Neural cell (in vitro differentiated cells): ENCODE results near the gene KANSL3. TPM values are rescaled to one million over a fixed set of nuclear protein-coding genes. Genes with fewer than 3 reads are reported as not detected.

ENCODE experiments used
- H2AFZ ChIP-seq: fragments of 200-600, 300-800 bp; sonication (generic), shearing (Covaris generic); 2 replicates; pipeline ENCODE4 v1.6.0; 2014; ENCODE audit warnings: low read depth, mild to moderate bottlenecking, antibody characterized with exemption, low read length, moderate library complexity
- H3F3A ChIP-seq: fragments of 200-600 bp; shearing (Covaris generic); 2 replicates; pipeline ENCODE4 v1.6.1; 2016; ENCODE audit warnings: mild to moderate bottlenecking, moderate library complexity, mixed read lengths, antibody characterized with exemption, low read length; ENCODE audit not compliant: insufficient read depth, poor library complexity, severe bottlenecking
- H3K27ac ChIP-seq: fragments of 200-600, 300-800 bp; sonication (generic), shearing (Covaris generic); 2 replicates; pipeline ENCODE4 v1.5.1; 2014; ENCODE audit warnings: mild to moderate bottlenecking, low read length, moderate library complexity
- H3K27me3 ChIP-seq: fragments of 300-800, 200-600 bp; sonication (generic), shearing (Covaris generic); 2 replicates; pipeline ENCODE4 v1.6.0; 2014; ENCODE audit warnings: mild to moderate bottlenecking, low read depth, low read length, moderate library complexity; ENCODE audit not compliant: insufficient read depth
- H3K36me3 ChIP-seq: fragments of 300-800, 200-600 bp; sonication (generic), shearing (Covaris generic); 2 replicates; pipeline ENCODE4 v1.5.1; 2014; ENCODE audit warnings: mild to moderate bottlenecking, antibody characterized with exemption, low read length, moderate library complexity; ENCODE audit not compliant: insufficient read depth
- H3K4me2 ChIP-seq: fragments of 300-800, 200-600 bp; sonication (generic), shearing (Covaris generic); 2 replicates; pipeline ENCODE4 v1.6.0; 2014; ENCODE audit warnings: mild to moderate bottlenecking, low read length
- H3K4me3 ChIP-seq: fragments of 300-800, 200-600 bp; sonication (generic), shearing (Covaris generic); 2 replicates; pipeline ENCODE4 v1.5.1; 2014; ENCODE audit warnings: mild to moderate bottlenecking, low read length, moderate library complexity
- H3K79me2 ChIP-seq: fragments of 200-600 bp; shearing (Covaris generic); replicated peaks from 2 replicates; pipeline ENCODE4 v1.6.0; 2014; ENCODE audit warnings: mild to moderate bottlenecking, low read length, moderate library complexity; ENCODE audit not compliant: insufficient read depth
- H3K9ac ChIP-seq: fragments of 300-800, 200-600 bp; sonication (generic), shearing (Covaris generic); 2 replicates; pipeline ENCODE4 v1.6.1; 2016; ENCODE audit warnings: mild to moderate bottlenecking, low read length, mixed read lengths
- H3K9me2 ChIP-seq: fragments of 200-600 bp; shearing (Covaris generic); 2 replicates; pipeline ENCODE4 v1.6.1; 2016; ENCODE audit warnings: mild to moderate bottlenecking, low read length, mixed read lengths; ENCODE audit not compliant: insufficient read depth
- H3K9me3 ChIP-seq: fragments of 200-600, 300-800 bp; sonication (generic), shearing (Covaris generic); 2 replicates; pipeline ENCODE4 v1.6.1; 2016; ENCODE audit warnings: mild to moderate bottlenecking, mixed run types, low read length, moderate library complexity, mixed read lengths
- H4K20me1 ChIP-seq: fragments of 200-600 bp; shearing (Covaris generic); 2 replicates; pipeline ENCODE4 v1.6.1; 2016; ENCODE audit warnings: mild to moderate bottlenecking, mixed run types; ENCODE audit not compliant: insufficient read depth
- EP300 ChIP-seq: fragments of 450-650 bp; conservative IDR thresholded peaks from 2 replicates; pipeline ENCODE4 v1.6.1; 2014; ENCODE audit warnings: antibody characterized with exemption, mild to moderate bottlenecking, moderate library complexity; ENCODE audit not compliant: poor library complexity, severe bottlenecking
- EZH2 ChIP-seq: fragments of 200-600, 300-800 bp; shearing (Covaris generic), sonication (generic); IDR thresholded peaks from 2 replicates; pipeline ENCODE4 v1.6.1; 2014; ENCODE audit warnings: antibody characterized with exemption, low read length, borderline replicate concordance, mild to moderate bottlenecking; ENCODE audit not compliant: insufficient read depth, poor library complexity, severe bottlenecking
- MXI1 ChIP-seq: fragments of 450-650 bp; conservative IDR thresholded peaks from 2 replicates; pipeline ENCODE4 v1.6.1; 2014; ENCODE audit warnings: antibody characterized with exemption, mild to moderate bottlenecking; ENCODE audit not compliant: poor library complexity, severe bottlenecking
- POLR2AphosphoS5 ChIP-seq: IDR thresholded peaks from 2 replicates; pipeline ENCODE4 v1.6.1; 2012
- RAD21 ChIP-seq: fragments of 450-650 bp; conservative IDR thresholded peaks from 2 replicates; pipeline ENCODE4 v1.6.1; 2014; ENCODE audit warnings: antibody characterized with exemption, mild to moderate bottlenecking, moderate library complexity
- SMC3 ChIP-seq: fragments of 450-650 bp; conservative IDR thresholded peaks from 2 replicates; pipeline ENCODE4 v1.6.1; 2014; ENCODE audit warnings: antibody characterized with exemption, mild to moderate bottlenecking, moderate library complexity; ENCODE audit not compliant: poor library complexity
- TAF1 ChIP-seq: IDR thresholded peaks from 2 replicates; pipeline ENCODE4 v1.6.1; 2012; ENCODE audit warnings: low read depth
- polyA plus RNA-seq: library from polyadenylated mRNA; depleted of rRNA; stranded (reverse); fragments of >200 nt; gene quantifications from 2 replicates; pipeline ENCODE4 v1.2.3, GENCODE V29; 2014
- TF ChIP-seq, protein P1 (sequence below): IDR thresholded peaks from 2 replicates; pipeline ENCODE4 v1.6.1; 2012; ENCODE audit warnings: borderline replicate concordance
- TF ChIP-seq, protein P2 (sequence below): fragments of 450-650 bp; IDR thresholded peaks from 2 replicates; pipeline ENCODE4 v1.5.1; 2014; ENCODE audit warnings: antibody characterized with exemption, mild to moderate bottlenecking, moderate library complexity; ENCODE audit not compliant: poor library complexity, severe bottlenecking

KANSL3 gene
- polyA plus RNA-seq, 1 donor from 2014 or later: 37.7 TPM

DNA sequence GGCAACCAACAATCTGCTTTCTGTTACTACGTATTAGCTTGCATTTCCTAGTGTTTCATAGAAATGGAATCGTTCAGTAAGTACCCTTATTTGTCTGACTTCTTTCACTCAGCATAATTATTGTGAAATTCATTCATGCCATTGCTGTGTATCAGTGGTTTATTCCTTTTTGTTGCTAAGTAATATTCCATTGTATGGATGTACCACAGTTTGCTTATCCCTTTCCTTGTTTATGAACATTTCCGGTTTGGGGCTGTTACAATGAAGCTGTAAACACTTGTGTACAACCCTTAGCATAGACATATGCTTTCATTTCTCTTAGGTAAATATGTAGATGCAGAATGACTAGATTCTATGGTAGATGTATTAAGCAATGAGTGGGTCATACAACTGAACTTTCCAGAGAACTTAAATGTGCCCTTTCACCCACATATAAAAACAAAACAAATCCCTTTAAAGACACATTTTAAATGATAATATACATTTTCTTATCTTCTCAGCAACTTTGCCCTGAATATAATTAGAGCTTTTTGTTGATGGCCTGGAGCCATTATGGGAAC lies 26.3 kb upstream of the KANSL3 start:
- Histone ChIP-seq H3K27ac (no peak overlapping the region), H3K36me3 (no peaks in the 10 kb centered on the region), H3K27me3 (no peaks in the 10 kb centered on the region), H3F3A (no peaks in the 10 kb centered on the region), H4K20me1 (no peaks in the 10 kb centered on the region), H3K9me3 (no peaks in the 10 kb centered on the region), H3K9me2 (no peaks in the 10 kb centered on the region), H3K9ac (no peak overlapping the region), H2AFZ (no peak overlapping the region), H3K4me2 (no peak overlapping the region), H3K4me3 (no peak overlapping the region), H3K79me2 (no peaks in the 10 kb centered on the region)
- TF ChIP-seq EP300: no peak
- TF ChIP-seq RAD21: no peak
- TF ChIP-seq, protein P1, sequence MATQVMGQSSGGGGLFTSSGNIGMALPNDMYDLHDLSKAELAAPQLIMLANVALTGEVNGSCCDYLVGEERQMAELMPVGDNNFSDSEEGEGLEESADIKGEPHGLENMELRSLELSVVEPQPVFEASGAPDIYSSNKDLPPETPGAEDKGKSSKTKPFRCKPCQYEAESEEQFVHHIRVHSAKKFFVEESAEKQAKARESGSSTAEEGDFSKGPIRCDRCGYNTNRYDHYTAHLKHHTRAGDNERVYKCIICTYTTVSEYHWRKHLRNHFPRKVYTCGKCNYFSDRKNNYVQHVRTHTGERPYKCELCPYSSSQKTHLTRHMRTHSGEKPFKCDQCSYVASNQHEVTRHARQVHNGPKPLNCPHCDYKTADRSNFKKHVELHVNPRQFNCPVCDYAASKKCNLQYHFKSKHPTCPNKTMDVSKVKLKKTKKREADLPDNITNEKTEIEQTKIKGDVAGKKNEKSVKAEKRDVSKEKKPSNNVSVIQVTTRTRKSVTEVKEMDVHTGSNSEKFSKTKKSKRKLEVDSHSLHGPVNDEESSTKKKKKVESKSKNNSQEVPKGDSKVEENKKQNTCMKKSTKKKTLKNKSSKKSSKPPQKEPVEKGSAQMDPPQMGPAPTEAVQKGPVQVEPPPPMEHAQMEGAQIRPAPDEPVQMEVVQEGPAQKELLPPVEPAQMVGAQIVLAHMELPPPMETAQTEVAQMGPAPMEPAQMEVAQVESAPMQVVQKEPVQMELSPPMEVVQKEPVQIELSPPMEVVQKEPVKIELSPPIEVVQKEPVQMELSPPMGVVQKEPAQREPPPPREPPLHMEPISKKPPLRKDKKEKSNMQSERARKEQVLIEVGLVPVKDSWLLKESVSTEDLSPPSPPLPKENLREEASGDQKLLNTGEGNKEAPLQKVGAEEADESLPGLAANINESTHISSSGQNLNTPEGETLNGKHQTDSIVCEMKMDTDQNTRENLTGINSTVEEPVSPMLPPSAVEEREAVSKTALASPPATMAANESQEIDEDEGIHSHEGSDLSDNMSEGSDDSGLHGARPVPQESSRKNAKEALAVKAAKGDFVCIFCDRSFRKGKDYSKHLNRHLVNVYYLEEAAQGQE: no peak
- no peak for TF ChIP-seq SMC3
- TF ChIP-seq TAF1: no peak
- no peak for TF ChIP-seq EZH2
- TF ChIP-seq, protein P2, sequence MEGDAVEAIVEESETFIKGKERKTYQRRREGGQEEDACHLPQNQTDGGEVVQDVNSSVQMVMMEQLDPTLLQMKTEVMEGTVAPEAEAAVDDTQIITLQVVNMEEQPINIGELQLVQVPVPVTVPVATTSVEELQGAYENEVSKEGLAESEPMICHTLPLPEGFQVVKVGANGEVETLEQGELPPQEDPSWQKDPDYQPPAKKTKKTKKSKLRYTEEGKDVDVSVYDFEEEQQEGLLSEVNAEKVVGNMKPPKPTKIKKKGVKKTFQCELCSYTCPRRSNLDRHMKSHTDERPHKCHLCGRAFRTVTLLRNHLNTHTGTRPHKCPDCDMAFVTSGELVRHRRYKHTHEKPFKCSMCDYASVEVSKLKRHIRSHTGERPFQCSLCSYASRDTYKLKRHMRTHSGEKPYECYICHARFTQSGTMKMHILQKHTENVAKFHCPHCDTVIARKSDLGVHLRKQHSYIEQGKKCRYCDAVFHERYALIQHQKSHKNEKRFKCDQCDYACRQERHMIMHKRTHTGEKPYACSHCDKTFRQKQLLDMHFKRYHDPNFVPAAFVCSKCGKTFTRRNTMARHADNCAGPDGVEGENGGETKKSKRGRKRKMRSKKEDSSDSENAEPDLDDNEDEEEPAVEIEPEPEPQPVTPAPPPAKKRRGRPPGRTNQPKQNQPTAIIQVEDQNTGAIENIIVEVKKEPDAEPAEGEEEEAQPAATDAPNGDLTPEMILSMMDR: no peak
- no peak for TF ChIP-seq MXI1
- no peak for TF ChIP-seq POLR2AphosphoS5

DNA sequence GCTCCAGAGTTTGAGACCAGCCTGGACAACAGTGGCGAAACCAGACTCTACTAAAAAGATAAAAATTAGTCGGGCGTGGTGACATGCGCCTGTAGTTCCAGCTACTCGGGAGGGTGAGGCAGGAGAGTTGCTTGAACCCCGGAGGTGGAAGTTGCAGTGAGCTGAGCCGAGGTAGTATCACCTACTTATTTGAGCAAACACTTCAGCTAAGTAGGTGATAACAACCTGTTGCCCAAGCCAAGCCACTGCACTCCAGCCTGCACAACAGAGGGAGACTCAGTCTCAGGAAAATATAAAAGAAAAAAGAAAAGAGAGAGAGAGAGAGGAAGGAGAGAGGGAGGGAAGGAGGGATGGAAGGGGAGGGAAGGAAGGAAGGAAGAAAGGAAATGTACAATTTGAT lies 25.7 kb upstream of the KANSL3 start:
- Histone ChIP-seq H3K4me3 (no peak overlapping the region), H3K27ac (no peak overlapping the region), H3K9me3 (no peaks in the 10 kb centered on the region), H3K79me2 (no peaks in the 10 kb centered on the region), H3F3A (no peaks in the 10 kb centered on the region), H3K36me3 (no peaks in the 10 kb centered on the region), H3K4me2 (no peak overlapping the region), H3K27me3 (no peaks in the 10 kb centered on the region), H2AFZ (no peak overlapping the region), H3K9ac (no peak overlapping the region), H3K9me2 (no peaks in the 10 kb centered on the region), H4K20me1 (no peaks in the 10 kb centered on the region)
- TF ChIP-seq, protein P1: no peak
- TF ChIP-seq EZH2 (no peak), EP300 (no peak), POLR2AphosphoS5 (no peak), SMC3 (no peak), MXI1 (no peak), RAD21 (no peak), TAF1 (no peak)
- TF ChIP-seq, protein P2: no peak
